ENCODE measurements around the gene PDP2. TPM values are rescaled to one million over a fixed set of nuclear protein-coding genes. Genes with fewer than 3 reads are reported as not detected.
A peak's percentile ranks its signal among the peaks of the same experiment; 100 is the strongest.
"Not testable (repeated sequence)": the region's sequence is repeated elsewhere in the genome, so short reads cannot be mapped to it uniquely, and the experiment has no call there.

The PDP2 gene
- polyA plus RNA-seq, 4 donors: 7.7 to 16.9 (median 14.0) TPM

DNA sequence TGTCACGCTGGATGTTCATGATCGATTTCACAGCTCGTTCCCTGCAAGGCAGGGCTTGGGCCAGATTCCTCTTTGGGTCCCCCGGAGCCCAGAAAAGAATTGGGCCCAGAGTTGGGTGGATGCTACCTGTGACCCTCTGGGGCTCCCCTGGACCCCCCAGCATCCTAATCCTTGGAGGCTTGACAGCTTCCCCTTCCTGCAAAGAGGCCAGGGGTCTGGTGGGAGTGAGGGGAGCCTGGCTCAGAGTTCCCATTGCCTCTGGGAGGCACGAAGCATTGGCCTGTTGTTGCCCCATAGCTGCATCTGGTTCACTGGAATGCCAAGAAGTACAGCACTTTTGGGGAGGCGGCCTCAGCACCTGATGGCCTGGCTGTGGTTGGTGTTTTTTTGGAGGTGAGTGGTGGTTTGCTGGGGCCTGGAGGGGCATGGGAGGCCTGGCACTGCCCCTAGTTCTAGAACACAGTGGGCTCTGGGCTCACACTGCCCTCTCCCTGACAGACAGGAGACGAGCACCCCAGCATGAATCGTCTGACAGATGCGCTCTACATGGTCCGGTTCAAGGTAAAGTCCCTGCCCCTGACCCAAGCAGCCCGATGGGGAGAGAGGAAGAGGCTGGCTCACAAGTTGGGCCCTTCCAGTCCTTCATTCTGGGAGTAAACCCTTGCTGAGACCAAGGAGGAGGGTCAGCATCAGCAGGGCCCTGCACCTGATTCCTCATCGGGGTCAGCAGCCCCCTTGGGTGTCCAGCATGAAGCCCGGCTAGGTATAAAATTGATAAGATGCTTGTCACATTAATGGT lies 28.9 kb upstream of the PDP2 start:
- DNase-seq (ENCODE audit: low read depth in 4 of 4, low spot score in 3 of 4): no peak

DNA sequence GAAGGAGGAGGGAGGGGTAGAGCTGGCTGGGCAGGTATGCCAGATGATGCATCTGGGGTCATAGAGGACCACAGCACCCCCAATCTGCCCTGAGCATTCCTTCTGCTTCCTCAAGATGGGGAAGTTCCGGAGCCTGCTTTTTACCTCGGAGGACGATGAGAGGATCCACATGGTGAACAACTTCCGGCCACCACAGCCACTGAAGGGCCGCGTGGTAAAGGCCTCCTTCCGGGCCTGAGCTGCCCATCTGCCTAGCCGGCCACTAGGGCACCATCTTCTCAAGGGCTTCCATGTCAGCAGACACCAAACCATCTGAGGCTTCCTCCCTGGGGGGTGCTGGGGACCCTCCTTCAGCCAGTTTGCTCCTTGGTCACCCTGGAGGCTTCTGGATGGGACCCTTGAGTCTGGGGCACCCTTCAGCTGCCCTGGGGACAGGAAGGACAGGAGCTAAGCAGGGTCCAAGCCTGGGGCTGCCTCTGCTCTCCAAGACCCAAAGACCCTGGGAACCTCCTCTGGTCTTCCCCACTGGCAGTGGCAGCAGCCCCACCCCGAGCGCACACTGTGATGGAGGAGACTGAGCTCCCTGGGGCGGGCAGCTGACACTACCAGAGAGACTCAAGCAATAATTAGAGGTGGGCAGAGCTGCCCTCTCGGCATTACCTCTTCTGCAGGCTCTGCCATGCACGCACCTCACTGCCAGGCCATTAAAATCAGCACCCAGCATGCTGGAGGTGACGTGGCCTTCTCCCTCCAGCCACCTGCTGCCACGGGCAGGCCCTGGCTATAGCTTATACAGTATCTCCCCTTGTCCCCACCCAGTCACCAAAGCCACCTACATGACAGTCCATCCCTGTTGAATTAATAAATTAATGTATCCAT lies 26.8 kb upstream of the PDP2 start:
- no peak for DNase-seq (ENCODE audit: low read depth in 4 of 4, low spot score in 3 of 4)

DNA sequence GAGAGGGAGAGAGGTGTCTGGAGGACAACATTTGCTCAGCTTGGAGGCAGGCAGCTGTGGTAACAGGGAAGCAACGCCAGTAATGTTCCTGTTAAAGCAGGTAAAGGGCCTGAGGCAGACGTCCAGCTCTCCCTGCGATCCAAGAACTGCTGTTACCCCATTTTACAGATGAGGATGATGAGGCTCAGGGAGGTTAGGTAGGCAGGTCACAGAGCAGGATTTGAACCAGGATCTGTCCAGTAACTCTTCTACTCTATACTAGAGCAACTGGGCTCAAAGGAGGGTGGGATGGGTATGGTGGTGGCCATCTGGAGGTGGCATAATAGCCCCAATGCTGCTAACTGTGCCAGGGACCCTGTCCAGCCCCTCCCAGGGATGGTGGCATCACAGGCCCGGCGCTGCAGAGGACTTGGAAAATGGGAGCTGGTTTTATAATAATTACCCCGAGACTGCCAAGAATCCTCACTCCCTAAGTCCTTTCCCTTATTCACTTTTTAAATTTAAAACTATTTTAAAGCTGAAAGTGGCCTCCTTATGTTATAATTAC lies 24.1 kb upstream of the PDP2 start:
- DNase-seq (ENCODE audit: low read depth in 4 of 4, low spot score in 3 of 4): no peak

- DNase-seq (ENCODE audit: low read depth in 4 of 4, low spot score in 3 of 4): no peak
Observed at GRCh38 chr16:66856801-66857200, 23.5 kb upstream of the PDP2 start.

- no peak for DNase-seq (ENCODE audit: low read depth in 4 of 4, low spot score in 3 of 4)
Observed at GRCh38 chr16:66857437-66857836, 22.9 kb upstream of the PDP2 start.

DNA sequence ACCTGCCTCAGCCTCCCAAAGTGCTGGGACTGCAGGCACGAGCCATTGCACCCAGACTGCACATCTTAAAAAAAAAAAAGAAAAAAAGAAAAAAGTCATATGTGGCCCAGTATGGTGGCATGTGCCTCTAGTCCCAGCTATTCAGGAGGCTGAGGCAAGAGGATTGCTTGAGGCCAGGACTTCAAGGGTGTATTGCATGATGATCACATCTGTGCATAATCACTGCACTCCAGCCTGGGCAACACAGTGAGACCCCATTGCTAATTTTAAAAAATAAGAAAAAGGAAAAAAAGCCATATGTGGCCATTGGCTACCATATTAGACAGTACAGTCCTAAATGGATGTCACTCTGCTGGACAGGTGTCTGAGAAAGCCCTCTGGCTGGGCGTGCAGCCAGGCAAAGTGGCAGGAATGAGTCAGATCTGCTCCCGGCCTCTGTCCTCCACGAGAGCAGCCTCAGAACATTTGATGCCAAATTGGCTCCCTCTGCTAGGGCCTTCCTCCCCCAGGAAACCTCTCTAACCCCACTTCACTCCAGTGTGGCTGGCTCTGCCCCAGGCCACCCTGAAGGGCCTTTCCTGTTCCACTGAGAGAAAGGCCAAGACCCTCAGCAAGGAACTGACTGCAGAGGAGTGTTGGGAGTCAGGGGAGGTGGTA lies 21.4 kb upstream of the PDP2 start:
- no peak for DNase-seq (ENCODE audit: low read depth in 4 of 4, low spot score in 3 of 4)

DNA sequence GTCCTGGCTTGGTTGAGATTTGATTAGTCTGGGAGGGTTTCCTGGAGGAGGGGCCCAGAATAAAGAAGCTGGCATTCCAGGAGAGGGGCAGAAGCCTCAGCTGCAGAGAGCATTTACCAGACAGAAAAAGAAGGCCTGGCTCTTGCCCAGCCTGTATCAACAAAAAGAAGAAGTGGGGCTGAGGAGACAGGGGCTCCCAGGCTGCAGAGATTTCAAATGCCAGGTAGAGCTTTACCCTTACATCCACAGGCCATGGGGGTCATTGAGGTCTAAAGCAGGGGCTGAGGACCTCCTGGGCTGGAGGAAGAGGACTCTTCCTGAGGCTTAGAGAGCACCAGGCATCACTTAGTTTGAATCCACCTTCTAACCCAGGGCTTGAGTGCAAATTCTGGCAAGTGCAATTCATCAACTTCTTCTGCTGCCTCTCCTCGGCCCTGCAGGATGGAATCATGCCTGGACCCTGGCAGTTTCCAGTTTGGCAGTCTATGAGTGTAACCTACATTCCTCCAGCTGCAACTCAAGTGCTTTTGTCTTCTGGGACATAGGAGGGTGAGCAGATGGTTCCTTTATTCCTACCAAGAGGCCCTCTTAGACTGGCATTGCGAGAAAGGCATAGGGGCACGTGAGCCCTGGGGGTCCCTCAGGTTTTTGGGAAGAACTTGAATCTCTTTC lies 20.8 kb upstream of the PDP2 start:
- DNase-seq (ENCODE audit: low read depth in 4 of 4, low spot score in 3 of 4): no peak

GRCh38 chr16:66862023-66862520 lies 18.2 kb upstream of the PDP2 start:
- no peak for DNase-seq (ENCODE audit: low read depth in 4 of 4, low spot score in 3 of 4)

DNA sequence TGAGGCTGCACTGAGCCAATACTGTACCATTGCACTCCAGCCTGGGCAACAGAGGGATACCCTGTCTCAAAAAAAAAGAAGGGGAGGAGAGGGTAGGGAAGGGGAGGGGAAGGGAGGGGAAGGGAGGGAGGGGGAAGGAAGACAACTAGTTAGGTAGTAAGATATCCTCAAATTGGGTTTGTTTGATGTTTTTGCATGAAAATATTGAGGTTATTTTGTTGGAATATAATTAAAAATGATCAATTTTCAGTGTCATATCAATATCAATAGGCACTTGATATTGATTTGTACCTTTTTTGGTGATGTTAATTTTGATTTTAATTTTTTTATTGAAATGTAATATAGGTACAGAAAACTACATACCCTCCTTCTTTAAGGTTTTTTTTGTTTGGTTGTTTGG lies 16.6 kb upstream of the PDP2 start:
- no peak for DNase-seq (ENCODE audit: low read depth in 4 of 4, low spot score in 3 of 4)

- no peak for DNase-seq (ENCODE audit: low read depth in 4 of 4, low spot score in 3 of 4)
Observed at GRCh38 chr16:66869424-66869823, 10.9 kb upstream of the PDP2 start.

DNA sequence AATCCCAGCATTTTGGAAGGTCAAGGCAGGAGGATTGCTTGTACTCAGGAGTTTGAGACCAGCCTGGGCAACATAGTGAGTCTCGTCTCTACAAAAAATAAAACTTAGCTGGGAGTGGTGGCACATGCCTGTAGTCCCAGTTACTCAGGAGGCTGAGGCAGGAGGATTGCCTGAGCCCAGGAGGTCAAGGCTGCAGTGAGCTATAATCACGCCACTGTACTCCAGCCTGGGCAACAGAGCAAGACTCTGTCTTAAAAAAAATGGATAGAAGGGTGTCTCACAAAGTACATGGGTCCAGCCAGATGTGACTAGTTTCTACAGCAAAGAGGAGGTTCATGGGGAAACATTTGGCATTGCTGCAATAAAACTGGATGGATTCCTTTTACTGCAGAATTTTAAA lies 9.0 kb upstream of the PDP2 start:
- DNase-seq (ENCODE audit: low read depth in 4 of 4, low spot score in 3 of 4): not testable (repeated sequence)

- no peak for DNase-seq (ENCODE audit: low read depth in 4 of 4, low spot score in 3 of 4)
Observed at GRCh38 chr16:66871840-66872239, 8.5 kb upstream of the PDP2 start.

DNA sequence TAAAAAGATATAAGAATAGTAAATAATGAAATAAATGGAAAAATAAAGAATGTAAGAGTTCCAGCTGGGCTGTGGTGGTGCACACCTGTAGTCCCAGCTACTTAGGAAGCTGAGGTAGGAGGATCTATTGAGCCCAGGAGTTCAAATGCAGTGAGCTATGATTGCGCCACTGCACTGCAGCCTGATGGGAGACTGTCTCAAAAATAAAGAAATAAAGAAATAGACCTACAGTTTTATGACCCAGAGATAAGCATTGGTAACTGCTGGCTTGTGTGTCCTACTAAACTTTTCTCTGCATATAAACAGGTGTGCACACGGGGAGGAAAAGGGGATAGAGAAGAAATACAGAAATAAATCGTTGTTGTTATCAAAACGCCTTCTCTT lies 7.8 kb upstream of the PDP2 start:
- no peak for DNase-seq (ENCODE audit: low read depth in 4 of 4, low spot score in 3 of 4)

- DNase-seq (ENCODE audit: low read depth in 4 of 4, low spot score in 3 of 4): peak; percentile 38 to 69 (median 56)
Observed at GRCh38 chr16:66872943-66873684, 7.2 kb upstream of the PDP2 start.

GRCh38 chr16:66873685-66874055 lies 6.6 kb upstream of the PDP2 start:
- no peak for DNase-seq (ENCODE audit: low read depth in 4 of 4, low spot score in 3 of 4)

DNA sequence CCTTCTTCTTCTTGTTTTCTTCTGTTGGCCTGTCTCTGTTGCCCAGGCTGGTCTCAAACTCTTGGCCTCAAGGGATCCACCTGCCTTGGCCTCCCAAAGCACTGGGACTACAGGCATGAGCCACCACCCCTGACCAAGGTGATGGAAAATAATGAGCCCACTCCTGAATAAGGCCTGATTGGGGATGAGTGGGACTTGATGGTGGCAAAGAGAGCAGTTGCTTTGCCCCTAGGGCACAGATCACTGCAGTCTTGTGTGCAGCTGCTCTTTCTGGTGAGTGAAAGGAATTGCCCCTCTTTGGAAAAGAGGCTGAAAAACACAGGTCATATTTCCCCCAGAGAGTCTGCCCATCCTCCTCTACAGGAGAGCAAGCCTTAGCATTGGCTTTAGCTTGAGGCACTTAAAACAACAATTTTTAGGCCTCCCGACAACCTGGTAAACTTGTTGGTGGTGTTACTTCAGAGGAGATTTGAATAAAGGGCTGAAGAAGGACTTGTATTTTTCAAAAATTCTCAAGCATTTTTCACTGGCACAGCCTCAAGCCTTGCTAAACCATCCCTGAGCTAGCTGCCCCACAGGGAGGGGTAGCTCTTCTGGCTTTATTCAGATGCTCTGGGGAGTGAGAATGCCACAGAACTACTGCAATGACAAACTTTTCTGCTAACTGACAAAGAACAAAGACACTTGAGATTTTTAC lies 6.1 kb upstream of the PDP2 start:
- no peak for DNase-seq (ENCODE audit: low read depth in 4 of 4, low spot score in 3 of 4)

GRCh38 chr16:66878067-66878466 lies 2.2 kb upstream of the PDP2 start:
- DNase-seq (ENCODE audit: low read depth in 4 of 4, low spot score in 3 of 4): no peak

- DNase-seq (ENCODE audit: low read depth in 4 of 4, low spot score in 3 of 4): no peak
Observed at GRCh38 chr16:66881014-66881417, 701 bp downstream of the PDP2 start.

DNA sequence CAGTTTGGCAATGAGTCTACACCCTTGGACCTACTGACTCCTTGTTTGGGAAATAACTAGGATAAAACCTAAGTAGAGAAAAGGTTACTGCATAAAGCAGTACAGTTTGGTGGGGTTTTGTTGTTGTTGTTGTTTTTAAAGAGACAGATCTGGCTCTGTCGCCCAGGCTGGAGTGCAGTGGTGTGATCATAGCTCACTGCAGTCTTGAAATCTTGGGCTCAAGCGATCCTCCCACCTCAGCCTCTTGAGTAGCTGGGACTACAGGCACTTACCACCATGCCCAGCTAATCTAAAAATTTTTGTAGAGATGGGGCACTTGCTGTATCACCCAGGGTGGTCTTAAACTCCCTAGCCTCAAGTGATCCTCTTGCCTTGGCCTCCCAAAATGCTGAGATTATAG lies 1.2 kb downstream of the PDP2 start:
- DNase-seq (ENCODE audit: low read depth in 4 of 4, low spot score in 3 of 4): no peak
